MM.1S (cell line): Measurements from ENCODE around the gene IGF2.

Source experiments
- DNase-seq: peaks from one replicate; pipeline ENCODE4 v3.0.0-alpha.2; 2015
- H2AFZ ChIP-seq: fragments of 300-600 bp; sonication (generic); 2 replicates; pipeline ENCODE4 v1.6.0; 2016; ENCODE audit warnings: antibody characterized with exemption, low read length
- H3F3A ChIP-seq: fragments of 300-600 bp; sonication (generic); 2 replicates; pipeline ENCODE4 v1.6.1; 2016; ENCODE audit warnings: mild to moderate bottlenecking, antibody characterized with exemption, low read length, moderate library complexity, mixed read lengths; ENCODE audit not compliant: insufficient read depth
- H3K27ac ChIP-seq: fragments of 300-600 bp; sonication (generic); 2 replicates; pipeline ENCODE4 v1.5.1; 2016; ENCODE audit warnings: mild to moderate bottlenecking, low read length
- H3K27me3 ChIP-seq: fragments of 300-600 bp; sonication (generic); replicated peaks from 2 replicates; pipeline ENCODE4 v1.6.0; 2016; ENCODE audit warnings: low read length; ENCODE audit not compliant: insufficient read depth
- H3K36me3 ChIP-seq: fragments of 300-600 bp; sonication (generic); replicated peaks from 2 replicates; pipeline ENCODE4 v1.6.1; 2016; ENCODE audit warnings: mild to moderate bottlenecking, low read length, mixed read lengths; ENCODE audit not compliant: insufficient read depth
- H3K4me1 ChIP-seq: fragments of 300-600 bp; sonication (generic); 2 replicates; pipeline ENCODE4 v1.6.1; 2016; ENCODE audit warnings: low read length, mixed read lengths
- H3K4me2 ChIP-seq: fragments of 300-600 bp; sonication (generic); 2 replicates; pipeline ENCODE4 v1.6.0; 2016; ENCODE audit warnings: low read depth, low read length
- H3K4me3 ChIP-seq: fragments of 300-600 bp; sonication (generic); 2 replicates; pipeline ENCODE4 v1.5.1; 2016; ENCODE audit warnings: low read length, mixed read lengths
- H3K79me2 ChIP-seq: fragments of 300-600 bp; sonication (generic); 2 replicates; pipeline ENCODE4 v1.6.1; 2016; ENCODE audit warnings: mixed run types, low read length, mixed read lengths
- H3K9ac ChIP-seq: fragments of 300-600 bp; sonication (generic); 2 replicates; pipeline ENCODE4 v1.6.1; 2016; ENCODE audit warnings: low read length, mixed read lengths
- H3K9me2 ChIP-seq: fragments of 300-600 bp; sonication (generic); replicated peaks from 2 replicates; pipeline ENCODE4 v1.6.1; 2016; ENCODE audit warnings: mild to moderate bottlenecking, low read length, mixed read lengths; ENCODE audit not compliant: insufficient read depth
- H3K9me3 ChIP-seq: fragments of 300-600 bp; sonication (generic); replicated peaks from 2 replicates; pipeline ENCODE4 v1.6.1; 2016; ENCODE audit warnings: mild to moderate bottlenecking, low read length, mixed read lengths; ENCODE audit not compliant: insufficient read depth
- H4K20me1 ChIP-seq: fragments of 300-600 bp; sonication (generic); 2 replicates; pipeline ENCODE4 v1.6.1; 2016; ENCODE audit warnings: mild to moderate bottlenecking, low read length, moderate library complexity, mixed read lengths; ENCODE audit not compliant: insufficient read depth
- EZH2 ChIP-seq: fragments of 300-600 bp; sonication (generic); optimal IDR thresholded peaks from 2 replicates; pipeline ENCODE3; 2017; ENCODE audit warnings: low read depth, mild to moderate bottlenecking, antibody characterized with exemption, low read length, mixed read lengths
- EZH2phosphoT487 ChIP-seq: fragments of 300-600 bp; sonication (generic); IDR thresholded peaks from 2 replicates; pipeline ENCODE4 v1.6.1; 2018; ENCODE audit warnings: antibody characterized with exemption, low read length
- TF ChIP-seq, protein P1 (sequence below): fragments of 300-600 bp; sonication (generic); IDR thresholded peaks from 2 replicates; pipeline ENCODE4 v1.5.1; 2016; ENCODE audit warnings: antibody characterized with exemption, low read length, mixed read lengths

Gene IGF2

DNA sequence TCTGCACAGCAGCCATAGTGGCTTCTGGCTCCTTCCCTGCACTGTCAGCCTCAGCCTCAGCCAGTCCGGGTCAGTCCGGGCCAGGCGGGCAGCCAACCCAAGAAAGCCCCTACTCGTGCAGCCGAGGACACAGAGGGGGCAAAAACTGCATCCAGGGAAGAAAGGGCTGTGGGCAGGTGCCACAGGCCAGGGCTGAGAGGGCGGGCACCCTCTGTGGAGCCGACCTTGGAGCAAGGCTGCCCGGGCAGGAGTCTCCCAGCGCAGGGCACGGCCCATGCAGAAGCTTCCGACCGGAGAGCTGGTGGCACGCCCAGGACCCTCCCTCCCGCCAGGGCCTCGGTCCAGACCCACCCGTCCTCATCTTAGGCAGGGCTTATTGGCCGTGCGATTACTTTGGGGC, 42.9 kb upstream of the IGF2 start:
- Histone ChIP-seq H3K4me3 (no peak overlapping the region), H3K4me2 (no peak overlapping the region), H3K9ac (no peak overlapping the region), H3F3A (no peaks in the 10 kb centered on the region), H3K9me3 (no peaks in the 10 kb centered on the region), H3K4me1 (no peaks in the 10 kb centered on the region), H3K27me3 (peaks cover 85% of the 10 kb centered on the region), H3K36me3 (no peaks in the 10 kb centered on the region), H3K79me2 (no peaks in the 10 kb centered on the region), H4K20me1 (no peaks in the 10 kb centered on the region), H3K27ac (no peak overlapping the region), H3K9me2 (no peaks in the 10 kb centered on the region), H2AFZ (no peak overlapping the region)
- no peak for DNase-seq
- TF ChIP-seq, protein P1, sequence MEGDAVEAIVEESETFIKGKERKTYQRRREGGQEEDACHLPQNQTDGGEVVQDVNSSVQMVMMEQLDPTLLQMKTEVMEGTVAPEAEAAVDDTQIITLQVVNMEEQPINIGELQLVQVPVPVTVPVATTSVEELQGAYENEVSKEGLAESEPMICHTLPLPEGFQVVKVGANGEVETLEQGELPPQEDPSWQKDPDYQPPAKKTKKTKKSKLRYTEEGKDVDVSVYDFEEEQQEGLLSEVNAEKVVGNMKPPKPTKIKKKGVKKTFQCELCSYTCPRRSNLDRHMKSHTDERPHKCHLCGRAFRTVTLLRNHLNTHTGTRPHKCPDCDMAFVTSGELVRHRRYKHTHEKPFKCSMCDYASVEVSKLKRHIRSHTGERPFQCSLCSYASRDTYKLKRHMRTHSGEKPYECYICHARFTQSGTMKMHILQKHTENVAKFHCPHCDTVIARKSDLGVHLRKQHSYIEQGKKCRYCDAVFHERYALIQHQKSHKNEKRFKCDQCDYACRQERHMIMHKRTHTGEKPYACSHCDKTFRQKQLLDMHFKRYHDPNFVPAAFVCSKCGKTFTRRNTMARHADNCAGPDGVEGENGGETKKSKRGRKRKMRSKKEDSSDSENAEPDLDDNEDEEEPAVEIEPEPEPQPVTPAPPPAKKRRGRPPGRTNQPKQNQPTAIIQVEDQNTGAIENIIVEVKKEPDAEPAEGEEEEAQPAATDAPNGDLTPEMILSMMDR = no peak
- TF ChIP-seq EZH2phosphoT487 (no peak), EZH2 (no peak)

DNA sequence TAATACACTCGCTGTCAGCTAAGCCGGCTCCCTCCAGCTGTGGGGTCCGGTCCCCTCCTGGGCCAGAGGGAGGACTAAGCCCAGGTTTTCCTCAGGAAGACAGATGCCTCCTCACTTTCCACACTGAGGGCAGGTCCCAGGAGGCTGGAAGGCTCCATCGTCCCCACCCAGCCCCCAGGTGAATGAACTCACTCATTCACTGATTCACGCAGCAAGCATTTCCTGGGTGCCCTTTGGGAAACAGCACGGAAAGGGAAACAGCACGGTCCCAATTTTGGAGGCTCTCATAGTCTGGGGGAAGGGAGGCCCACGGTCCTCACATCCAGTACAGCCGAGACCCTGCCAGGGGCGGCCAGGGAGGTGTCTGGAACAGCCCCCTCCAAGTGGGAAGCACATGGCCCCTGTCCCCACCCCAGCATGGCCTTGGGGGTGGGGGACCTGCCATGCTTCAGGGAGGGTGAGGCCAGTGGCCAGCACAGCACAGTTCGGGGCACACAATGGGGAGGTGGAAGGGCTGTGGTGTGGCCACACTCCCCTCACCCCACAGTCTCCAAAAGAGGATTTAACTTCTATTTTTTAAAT, 41.7 kb upstream of the IGF2 start:
- H3F3A ChIP-seq = no peaks in the 10 kb centered on the region
- DNase-seq = no peak
- H3K4me1 ChIP-seq = no peaks in the 10 kb centered on the region
- H3K79me2 ChIP-seq = no peaks in the 10 kb centered on the region
- no peak overlapping the region for H3K27ac ChIP-seq
- no peaks in the 10 kb centered on the region for H3K9me3 ChIP-seq
- no peaks in the 10 kb centered on the region for H3K9me2 ChIP-seq
- no peak overlapping the region for H3K4me2 ChIP-seq
- no peak overlapping the region for H2AFZ ChIP-seq
- H3K4me3 ChIP-seq = no peak overlapping the region
- H3K27me3 ChIP-seq = peaks cover 86% of the 10 kb centered on the region
- H4K20me1 ChIP-seq = no peaks in the 10 kb centered on the region
- H3K9ac ChIP-seq = no peak overlapping the region
- no peak for TF ChIP-seq EZH2
- TF ChIP-seq EZH2phosphoT487 = no peak
- TF ChIP-seq, protein P1 = no peak
- no peaks in the 10 kb centered on the region for H3K36me3 ChIP-seq

DNA sequence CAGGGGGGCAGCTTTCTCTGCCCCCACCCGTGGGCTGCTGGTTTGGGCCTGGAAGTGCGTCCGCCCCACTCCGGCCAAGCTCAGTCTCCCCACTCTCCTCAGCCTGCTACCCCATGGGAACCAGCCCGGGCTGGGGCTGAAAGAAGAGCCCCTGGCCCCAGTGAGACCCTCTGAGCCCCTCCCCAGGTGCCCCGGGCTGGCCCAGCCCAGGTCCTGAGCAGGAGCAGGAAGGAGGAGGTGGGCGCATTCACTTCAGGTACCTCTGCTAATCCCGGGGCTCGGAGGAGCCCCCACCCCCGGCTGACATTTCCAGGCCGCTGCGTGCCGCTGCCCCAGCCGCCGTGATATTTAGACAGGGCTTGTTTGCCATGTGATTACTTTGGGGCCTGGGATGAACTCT, 41.2 kb upstream of the IGF2 start:
- Histone ChIP-seq H3K27me3 (peaks cover 86% of the 10 kb centered on the region), H3K4me1 (no peaks in the 10 kb centered on the region), H3K9ac (no peak overlapping the region), H3K4me3 (no peak overlapping the region), H3K4me2 (no peak overlapping the region), H3K9me3 (no peaks in the 10 kb centered on the region), H3K9me2 (no peaks in the 10 kb centered on the region), H4K20me1 (no peaks in the 10 kb centered on the region), H3K27ac (no peak overlapping the region), H3K79me2 (no peaks in the 10 kb centered on the region), H3K36me3 (no peaks in the 10 kb centered on the region), H2AFZ (no peak overlapping the region), H3F3A (no peaks in the 10 kb centered on the region)
- DNase-seq = no peak
- TF ChIP-seq EZH2 (no peak), EZH2phosphoT487 (no peak)
- TF ChIP-seq, protein P1 = no peak
